A673 (cell line): ENCODE data around the gene ESRRA.

ENCODE experiments used
- EZH2 ChIP-seq: fragments of 200-600 bp; sonication (generic); IDR thresholded peaks from 2 replicates; pipeline ENCODE4 v1.6.1; 2017; ENCODE audit warnings: borderline replicate concordance, low read depth, mild to moderate bottlenecking, mixed read lengths, antibody characterized with exemption, low read length; ENCODE audit not compliant: poor library complexity, severe bottlenecking
- TF ChIP-seq, protein P1 (sequence below): fragments of 300-800, 200-600 bp; sonication (generic); conservative IDR thresholded peaks from 2 replicates; pipeline ENCODE4 v1.5.1; 2017; ENCODE audit warnings: low read depth, mild to moderate bottlenecking, antibody characterized with exemption, low read length, moderate library complexity, mixed read lengths

DNA sequence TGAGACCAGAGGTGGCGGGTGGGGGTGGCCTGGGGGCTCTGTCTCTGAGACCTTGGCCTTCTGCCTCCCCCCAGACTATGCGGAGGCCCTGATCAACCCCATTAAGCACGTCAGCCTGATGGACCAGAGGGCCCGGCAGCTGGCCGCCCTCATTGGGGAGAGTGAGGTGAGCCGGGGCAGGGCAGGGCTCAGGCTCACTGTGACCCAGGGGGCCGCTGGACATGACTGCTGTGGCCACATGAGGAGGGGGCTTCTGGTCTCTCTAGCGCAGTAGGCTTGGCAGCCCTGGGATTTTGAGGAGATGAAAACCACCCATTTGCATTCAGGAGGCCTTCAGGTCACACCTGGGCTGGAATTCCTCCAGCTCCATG lies 41.4 kb upstream of the ESRRA start:
- TF ChIP-seq, protein P1, sequence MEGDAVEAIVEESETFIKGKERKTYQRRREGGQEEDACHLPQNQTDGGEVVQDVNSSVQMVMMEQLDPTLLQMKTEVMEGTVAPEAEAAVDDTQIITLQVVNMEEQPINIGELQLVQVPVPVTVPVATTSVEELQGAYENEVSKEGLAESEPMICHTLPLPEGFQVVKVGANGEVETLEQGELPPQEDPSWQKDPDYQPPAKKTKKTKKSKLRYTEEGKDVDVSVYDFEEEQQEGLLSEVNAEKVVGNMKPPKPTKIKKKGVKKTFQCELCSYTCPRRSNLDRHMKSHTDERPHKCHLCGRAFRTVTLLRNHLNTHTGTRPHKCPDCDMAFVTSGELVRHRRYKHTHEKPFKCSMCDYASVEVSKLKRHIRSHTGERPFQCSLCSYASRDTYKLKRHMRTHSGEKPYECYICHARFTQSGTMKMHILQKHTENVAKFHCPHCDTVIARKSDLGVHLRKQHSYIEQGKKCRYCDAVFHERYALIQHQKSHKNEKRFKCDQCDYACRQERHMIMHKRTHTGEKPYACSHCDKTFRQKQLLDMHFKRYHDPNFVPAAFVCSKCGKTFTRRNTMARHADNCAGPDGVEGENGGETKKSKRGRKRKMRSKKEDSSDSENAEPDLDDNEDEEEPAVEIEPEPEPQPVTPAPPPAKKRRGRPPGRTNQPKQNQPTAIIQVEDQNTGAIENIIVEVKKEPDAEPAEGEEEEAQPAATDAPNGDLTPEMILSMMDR = no peak
- TF ChIP-seq EZH2 = no peak
